Esophagus squamous epithelium (tissue), 4 donors: ENCODE measurements around the gene PSG3.

Source experiments
- POLR2A ChIP-seq, 4 donors: fragments of 450-650 bp; IDR thresholded peaks; one replicate each; pipeline ENCODE4 v1.6.1; 2017; ENCODE audit warnings: antibody characterized with exemption in 4 of 4, mild to moderate bottlenecking in 4 of 4, moderate library complexity in 3 of 4
- TF ChIP-seq, protein P1 (sequence below), 6 experiments: fragments of 450-650 bp in 4 of 6; fragments of 200-600 bp in 2 of 6; sonication (generic) in 2 of 6; IDR thresholded peaks; one replicate each; pipeline ENCODE4 v1.5.1; 2016 to 2019; ENCODE audit warnings: antibody characterized with exemption in 6 of 6, mild to moderate bottlenecking in 4 of 6, moderate library complexity in 4 of 6

DNA sequence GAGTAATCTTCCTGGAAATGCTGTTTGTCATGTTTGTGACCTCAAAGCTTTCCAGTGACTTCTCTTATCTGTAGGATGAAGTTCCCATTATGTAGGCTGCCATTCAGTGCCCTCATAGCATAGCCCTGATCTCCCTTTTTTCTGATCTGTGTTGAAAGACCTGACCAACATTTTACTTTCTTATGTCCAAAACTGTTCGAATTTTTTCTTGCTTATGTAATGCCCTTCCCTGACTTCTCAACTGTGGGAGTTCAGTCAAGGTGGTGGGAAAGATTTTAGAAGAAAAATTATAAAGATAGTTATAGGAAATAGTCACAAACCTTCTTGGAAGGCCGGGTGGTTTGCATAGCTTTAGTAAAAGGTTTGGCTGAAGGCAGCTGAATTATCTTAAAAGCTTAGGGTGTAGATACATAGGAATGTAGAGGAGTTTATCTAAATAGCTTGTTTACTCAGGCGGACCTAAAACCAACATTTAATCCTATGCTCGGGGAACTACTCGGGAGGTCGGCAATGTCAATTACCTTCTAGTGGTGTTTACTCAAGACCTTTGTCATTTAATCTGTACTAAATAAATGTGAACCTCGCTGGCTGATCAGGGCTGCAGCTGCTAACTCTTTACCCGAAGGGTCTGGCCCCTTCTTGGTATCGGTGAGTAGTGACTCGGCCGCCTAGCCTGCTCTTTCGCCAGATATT lies 44.3 kb downstream of the PSG3 start:
- no peak for TF ChIP-seq POLR2A (IDR thresholded peaks at IDR 0.05)
- TF ChIP-seq, protein P1, sequence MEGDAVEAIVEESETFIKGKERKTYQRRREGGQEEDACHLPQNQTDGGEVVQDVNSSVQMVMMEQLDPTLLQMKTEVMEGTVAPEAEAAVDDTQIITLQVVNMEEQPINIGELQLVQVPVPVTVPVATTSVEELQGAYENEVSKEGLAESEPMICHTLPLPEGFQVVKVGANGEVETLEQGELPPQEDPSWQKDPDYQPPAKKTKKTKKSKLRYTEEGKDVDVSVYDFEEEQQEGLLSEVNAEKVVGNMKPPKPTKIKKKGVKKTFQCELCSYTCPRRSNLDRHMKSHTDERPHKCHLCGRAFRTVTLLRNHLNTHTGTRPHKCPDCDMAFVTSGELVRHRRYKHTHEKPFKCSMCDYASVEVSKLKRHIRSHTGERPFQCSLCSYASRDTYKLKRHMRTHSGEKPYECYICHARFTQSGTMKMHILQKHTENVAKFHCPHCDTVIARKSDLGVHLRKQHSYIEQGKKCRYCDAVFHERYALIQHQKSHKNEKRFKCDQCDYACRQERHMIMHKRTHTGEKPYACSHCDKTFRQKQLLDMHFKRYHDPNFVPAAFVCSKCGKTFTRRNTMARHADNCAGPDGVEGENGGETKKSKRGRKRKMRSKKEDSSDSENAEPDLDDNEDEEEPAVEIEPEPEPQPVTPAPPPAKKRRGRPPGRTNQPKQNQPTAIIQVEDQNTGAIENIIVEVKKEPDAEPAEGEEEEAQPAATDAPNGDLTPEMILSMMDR (IDR thresholded peaks at IDR 0.05), result no peak
